Prostate gland (tissue), 2 donors: ENCODE results near the gene ARL2.

ENCODE experiments used
- CTCF ChIP-seq, 4 experiments: fragments of 200-600 bp in 2 of 4; fragments of 450-650 bp in 2 of 4; sonication (generic) in 2 of 4; IDR thresholded peaks; 1 replicate in 3 of 4; 2 replicates in 1 of 4; pipeline ENCODE4 v1.5.1; 2016 to 2019; ENCODE audit warnings: antibody characterized with exemption in 4 of 4, mild to moderate bottlenecking in 2 of 4, moderate library complexity in 2 of 4
- POLR2A ChIP-seq: fragments of 450-650 bp; IDR thresholded peaks from one replicate; pipeline ENCODE4 v1.6.1; 2016; ENCODE audit warnings: antibody characterized with exemption, mild to moderate bottlenecking

DNA sequence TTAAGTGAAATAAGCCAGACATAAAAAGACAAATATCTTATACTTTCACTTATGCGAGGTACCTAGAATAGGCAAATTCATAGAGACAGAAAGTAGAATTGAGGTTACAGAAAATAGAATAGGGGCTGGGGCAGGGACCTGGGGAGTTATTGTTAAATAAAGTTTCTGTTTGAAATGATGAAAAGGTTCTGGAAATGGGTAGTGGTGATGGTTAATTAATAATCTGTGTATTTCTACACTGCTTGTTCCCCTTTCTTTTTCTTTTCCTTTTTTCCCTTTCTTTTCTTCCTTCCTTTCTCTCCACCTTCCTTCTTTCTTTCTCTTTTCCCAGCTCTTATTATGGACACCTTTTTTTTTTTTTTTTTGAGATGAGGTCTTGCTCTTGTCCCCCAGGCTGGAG lies 41.6 kb downstream of the ARL2 start:
- no peak for TF ChIP-seq CTCF (IDR thresholded peaks at IDR 0.05)
- no peak for TF ChIP-seq POLR2A
